Measurements from ENCODE around the gene ADAMTSL5.

- TF ChIP-seq CHD2 (IDR thresholded peaks at IDR 0.05; ENCODE audit: low read length) (no peak), CTCF (IDR thresholded peaks at IDR 0.05; ENCODE audit: control extremely low read depth in 1 of 3, insufficient read depth in 1 of 3, low read depth in 1 of 3, low read length in 3 of 3) (no peak), YY1 (IDR thresholded peaks at IDR 0.05; ENCODE audit: low read depth, low read length) (no peak), JUND (IDR thresholded peaks at IDR 0.05; ENCODE audit: low read length) (no peak)
These were observed 10.3 kb downstream of the ADAMTSL5 start for GRCh38 chr19:1502433-1503088.
